T-helper 2 cell treated with Interferon-gamma antibody and Interleukin-4, amounts not matched to agents 5 μg/mL and 100 μg/mL, for 36 hours (primary cell): ENCODE measurements around the gene UCHL1.
"Not testable (repeated sequence)": the region's sequence is repeated elsewhere in the genome, so short reads cannot be mapped to it uniquely, and the experiment has no call there.

ENCODE experiments used
- DNase-seq: peaks from one replicate; pipeline ENCODE4 v3.0.0; 2021; ENCODE audit warnings: low spot score
- H3K27ac Mint-ChIP-seq: one replicate; pipeline ENCODE4 v1.8.0; 2021; ENCODE audit warnings: mild to moderate bottlenecking, mixed read lengths
- H3K27me3 Mint-ChIP-seq: one replicate; pipeline ENCODE4 v1.8.0; 2021; ENCODE audit warnings: low read depth, mixed read lengths
- H3K36me3 Mint-ChIP-seq: one replicate; pipeline ENCODE4 v1.8.0; 2021; ENCODE audit warnings: low read depth, mixed read lengths
- H3K4me1 Mint-ChIP-seq: one replicate; pipeline ENCODE4 v1.8.0; 2021; ENCODE audit warnings: low read depth, mixed read lengths
- H3K4me3 Mint-ChIP-seq: one replicate; pipeline ENCODE4 v1.8.0; 2022; ENCODE audit warnings: mild to moderate bottlenecking, moderate library complexity, mixed read lengths
- H3K9me3 Mint-ChIP-seq: one replicate; pipeline ENCODE4 v1.8.0; 2021; ENCODE audit warnings: mixed read lengths

UCHL1 gene

GRCh38 chr4:41287852-41288251, 31.1 kb downstream of the UCHL1 start:
- no peaks in the 10 kb centered on the region for H3K36me3 Mint-ChIP-seq
- peaks cover 3% of the 10 kb centered on the region for H3K9me3 Mint-ChIP-seq
- no peak overlapping the region for H3K27ac Mint-ChIP-seq
- H3K27me3 Mint-ChIP-seq, result no peaks in the 10 kb centered on the region
- no peak overlapping the region for H3K4me3 Mint-ChIP-seq
- DNase-seq, result no peak
- H3K4me1 Mint-ChIP-seq, result no peaks in the 10 kb centered on the region

- no peak overlapping the region for H3K27ac Mint-ChIP-seq
- H3K4me3 Mint-ChIP-seq, result no peak overlapping the region
- H3K36me3 Mint-ChIP-seq, result no peaks in the 10 kb centered on the region
- H3K9me3 Mint-ChIP-seq, result peaks cover 4% of the 10 kb centered on the region
- H3K4me1 Mint-ChIP-seq, result no peaks in the 10 kb centered on the region
- DNase-seq, result no peak
- no peaks in the 10 kb centered on the region for H3K27me3 Mint-ChIP-seq
Measured at GRCh38 chr4:41288254-41288653, 31.5 kb downstream of the UCHL1 start.

- no peak overlapping the region for H3K4me3 Mint-ChIP-seq
- no peaks in the 10 kb centered on the region for H3K27me3 Mint-ChIP-seq
- no peaks in the 10 kb centered on the region for H3K4me1 Mint-ChIP-seq
Measured at GRCh38 chr4:41290479-41290878, 33.8 kb downstream of the UCHL1 start.

GRCh38 chr4:41294445-41295062, 37.8 kb downstream of the UCHL1 start:
- Mint-ChIP-seq H3K27me3 (no peaks in the 10 kb centered on the region), H3K27ac (no peak overlapping the region), H3K4me1 (no peaks in the 10 kb centered on the region), H3K36me3 (no peaks in the 10 kb centered on the region), H3K9me3 (peaks cover 8% of the 10 kb centered on the region), H3K4me3 (no peak overlapping the region)
- no peak for DNase-seq

More at GRCh38 chr4:41290479-41290878, 33.8 kb downstream of the UCHL1 start:
- no peak for DNase-seq
- Mint-ChIP-seq H3K27ac (no peak overlapping the region), H3K9me3 (peaks cover 8% of the 10 kb centered on the region), H3K36me3 (no peaks in the 10 kb centered on the region)

- H3K4me3 Mint-ChIP-seq, result no peak overlapping the region
- no peaks in the 10 kb centered on the region for H3K27me3 Mint-ChIP-seq
- peaks cover 8% of the 10 kb centered on the region for H3K9me3 Mint-ChIP-seq
- no peak overlapping the region for H3K27ac Mint-ChIP-seq
- no peaks in the 10 kb centered on the region for H3K4me1 Mint-ChIP-seq
- H3K36me3 Mint-ChIP-seq, result no peaks in the 10 kb centered on the region
- DNase-seq, result no peak
Measured at GRCh38 chr4:41296995-41297394, 40.3 kb downstream of the UCHL1 start.

GRCh38 chr4:41297832-41298231, 41.1 kb downstream of the UCHL1 start:
- DNase-seq, result no peak
- Mint-ChIP-seq H3K27ac (no peak overlapping the region), H3K9me3 (peaks cover 5% of the 10 kb centered on the region), H3K27me3 (no peaks in the 10 kb centered on the region), H3K36me3 (no peaks in the 10 kb centered on the region), H3K4me1 (no peaks in the 10 kb centered on the region), H3K4me3 (no peak overlapping the region)

GRCh38 chr4:41299486-41299885, 42.8 kb downstream of the UCHL1 start:
- Mint-ChIP-seq H3K36me3 (no peaks in the 10 kb centered on the region), H3K27me3 (no peaks in the 10 kb centered on the region), H3K4me3 (no peak overlapping the region), H3K27ac (no peak overlapping the region), H3K4me1 (no peaks in the 10 kb centered on the region), H3K9me3 (peaks cover 4% of the 10 kb centered on the region)
- DNase-seq, result no peak

- no peak for DNase-seq
- Mint-ChIP-seq H3K9me3 (no peaks in the 10 kb centered on the region), H3K4me3 (no peak overlapping the region), H3K4me1 (no peaks in the 10 kb centered on the region), H3K27me3 (no peaks in the 10 kb centered on the region), H3K36me3 (no peaks in the 10 kb centered on the region), H3K27ac (no peak overlapping the region)
Measured at GRCh38 chr4:41301137-41301536, 44.4 kb downstream of the UCHL1 start.

GRCh38 chr4:41303372-41304118, 46.8 kb downstream of the UCHL1 start:
- Mint-ChIP-seq H3K36me3 (no peaks in the 10 kb centered on the region), H3K27ac (no peak overlapping the region), H3K4me3 (no peak overlapping the region), H3K4me1 (no peaks in the 10 kb centered on the region), H3K9me3 (no peaks in the 10 kb centered on the region), H3K27me3 (no peaks in the 10 kb centered on the region)
- no peak for DNase-seq

GRCh38 chr4:41304221-41304620, 47.5 kb downstream of the UCHL1 start:
- Mint-ChIP-seq H3K4me3 (no peak overlapping the region), H3K27ac (no peak overlapping the region), H3K36me3 (no peaks in the 10 kb centered on the region), H3K9me3 (no peaks in the 10 kb centered on the region), H3K27me3 (no peaks in the 10 kb centered on the region), H3K4me1 (no peaks in the 10 kb centered on the region)
- DNase-seq, result no peak

GRCh38 chr4:41305476-41305875, 48.7 kb downstream of the UCHL1 start:
- no peak overlapping the region for H3K4me3 Mint-ChIP-seq
- no peaks in the 10 kb centered on the region for H3K4me1 Mint-ChIP-seq
- H3K27ac Mint-ChIP-seq, result no peak overlapping the region
- H3K9me3 Mint-ChIP-seq, result no peaks in the 10 kb centered on the region
- no peaks in the 10 kb centered on the region for H3K27me3 Mint-ChIP-seq
- H3K36me3 Mint-ChIP-seq, result no peaks in the 10 kb centered on the region
- DNase-seq, result no peak

GRCh38 chr4:41307638-41308037, 50.9 kb downstream of the UCHL1 start:
- DNase-seq, result no peak
- Mint-ChIP-seq H3K27ac (no peak overlapping the region), H3K4me3 (no peak overlapping the region), H3K9me3 (no peaks in the 10 kb centered on the region), H3K27me3 (no peaks in the 10 kb centered on the region), H3K4me1 (no peaks in the 10 kb centered on the region), H3K36me3 (no peaks in the 10 kb centered on the region)

GRCh38 chr4:41308398-41308797, 51.7 kb downstream of the UCHL1 start:
- no peak overlapping the region for H3K4me3 Mint-ChIP-seq
- no peaks in the 10 kb centered on the region for H3K9me3 Mint-ChIP-seq
- no peaks in the 10 kb centered on the region for H3K4me1 Mint-ChIP-seq
- DNase-seq, result no peak
- no peaks in the 10 kb centered on the region for H3K27me3 Mint-ChIP-seq
- no peaks in the 10 kb centered on the region for H3K36me3 Mint-ChIP-seq
- no peak overlapping the region for H3K27ac Mint-ChIP-seq

GRCh38 chr4:41315426-41315825, 58.7 kb downstream of the UCHL1 start:
- not testable (repeated sequence) for H3K9me3 Mint-ChIP-seq, H3K36me3 Mint-ChIP-seq, H3K4me1 Mint-ChIP-seq, H3K27ac Mint-ChIP-seq, H3K27me3 Mint-ChIP-seq, H3K4me3 Mint-ChIP-seq, DNase-seq

GRCh38 chr4:41315862-41316261, 59.1 kb downstream of the UCHL1 start:
- no peaks in the 10 kb centered on the region for H3K4me1 Mint-ChIP-seq
- H3K36me3 Mint-ChIP-seq, result no peaks in the 10 kb centered on the region
- no peak for DNase-seq
- no peak overlapping the region for H3K4me3 Mint-ChIP-seq
- H3K27me3 Mint-ChIP-seq, result no peaks in the 10 kb centered on the region
- no peaks in the 10 kb centered on the region for H3K9me3 Mint-ChIP-seq
- H3K27ac Mint-ChIP-seq, result no peak overlapping the region
